SU-DHL-6 (cell line): ENCODE data around the gene FDX2.

Experiments
- H2AFZ ChIP-seq: fragments of 200-600 bp; sonication (generic); 2 replicates; pipeline ENCODE4 v1.6.1; 2014; ENCODE audit warnings: low read depth, mild to moderate bottlenecking, moderate library complexity, mixed read lengths, antibody characterized with exemption, low read length; ENCODE audit not compliant: severe bottlenecking
- H3F3A ChIP-seq: fragments of 200-600 bp; shearing (Covaris generic); 2 replicates; pipeline ENCODE4 v1.6.0; 2016; ENCODE audit warnings: antibody characterized with exemption, mild to moderate bottlenecking; ENCODE audit not compliant: insufficient read depth
- H3K27ac ChIP-seq: fragments of 200-600 bp; sonication (generic); 2 replicates; pipeline ENCODE4 v1.5.1; 2016; ENCODE audit warnings: low read depth, mild to moderate bottlenecking, low read length, moderate library complexity, mixed read lengths
- H3K27me3 ChIP-seq: fragments of 200-600 bp; sonication (generic), shearing (Covaris generic); 2 replicates; pipeline ENCODE4 v1.6.0; 2014; ENCODE audit warnings: mild to moderate bottlenecking, low read length
- H3K36me3 ChIP-seq: fragments of 200-600 bp; sonication (generic); 2 replicates; pipeline ENCODE4 v1.6.1; 2014; ENCODE audit warnings: mild to moderate bottlenecking, low read length, mixed read lengths
- H3K4me2 ChIP-seq: fragments of 300-600, 200-600 bp; shearing (Covaris generic), sonication (generic); 2 replicates; pipeline ENCODE4 v1.6.0; 2014; ENCODE audit warnings: low read length, low read depth, mild to moderate bottlenecking; ENCODE audit not compliant: poor library complexity, severe bottlenecking
- H3K4me3 ChIP-seq: fragments of 200-600 bp; sonication (generic); 2 replicates; pipeline ENCODE4 v1.5.1; 2014; ENCODE audit warnings: antibody characterized with exemption, low read length, mild to moderate bottlenecking, mixed read lengths; ENCODE audit not compliant: insufficient read depth, poor library complexity, severe bottlenecking
- H3K79me2 ChIP-seq: fragments of 200-600 bp; sonication (generic); 2 replicates; pipeline ENCODE4 v1.6.1; 2014; ENCODE audit warnings: mild to moderate bottlenecking, low read length, moderate library complexity; ENCODE audit not compliant: insufficient read depth
- H3K9ac ChIP-seq: fragments of 200-600 bp; sonication (generic); 2 replicates; pipeline ENCODE4 v1.7.0; 2014; ENCODE audit warnings: mild to moderate bottlenecking, low read length
- H3K9me2 ChIP-seq: fragments of 200-600 bp; sonication (generic); replicated peaks from 2 replicates; pipeline ENCODE4 v1.6.1; 2014; ENCODE audit warnings: low read length; ENCODE audit not compliant: insufficient read depth
- H3K9me3 ChIP-seq: fragments of 200-600 bp; sonication (generic); 2 replicates; pipeline ENCODE4 v1.6.1; 2014; ENCODE audit warnings: low read length, mixed read lengths; ENCODE audit not compliant: insufficient read depth
- H4K20me1 ChIP-seq: fragments of 200-600 bp; sonication (generic); 2 replicates; pipeline ENCODE4 v1.6.1; 2014; ENCODE audit warnings: low read depth, mild to moderate bottlenecking, antibody characterized with exemption, low read length, moderate library complexity, mixed read lengths
- EZH2phosphoT487 ChIP-seq: fragments of 200-600 bp; sonication (generic), shearing (Covaris generic); conservative IDR thresholded peaks from 2 replicates; pipeline ENCODE4 v1.6.1; 2018; ENCODE audit warnings: mild to moderate bottlenecking, antibody characterized with exemption, low read length, moderate library complexity, mixed read lengths
- TF ChIP-seq, protein P1 (sequence below): fragments of 200-600 bp; sonication (generic); IDR thresholded peaks from one replicate; pipeline ENCODE4 v1.5.1; 2017; ENCODE audit warnings: antibody characterized with exemption, mild to moderate bottlenecking, low read length, moderate library complexity; ENCODE audit not compliant: insufficient read depth, poor library complexity, severe bottlenecking

Gene FDX2

DNA sequence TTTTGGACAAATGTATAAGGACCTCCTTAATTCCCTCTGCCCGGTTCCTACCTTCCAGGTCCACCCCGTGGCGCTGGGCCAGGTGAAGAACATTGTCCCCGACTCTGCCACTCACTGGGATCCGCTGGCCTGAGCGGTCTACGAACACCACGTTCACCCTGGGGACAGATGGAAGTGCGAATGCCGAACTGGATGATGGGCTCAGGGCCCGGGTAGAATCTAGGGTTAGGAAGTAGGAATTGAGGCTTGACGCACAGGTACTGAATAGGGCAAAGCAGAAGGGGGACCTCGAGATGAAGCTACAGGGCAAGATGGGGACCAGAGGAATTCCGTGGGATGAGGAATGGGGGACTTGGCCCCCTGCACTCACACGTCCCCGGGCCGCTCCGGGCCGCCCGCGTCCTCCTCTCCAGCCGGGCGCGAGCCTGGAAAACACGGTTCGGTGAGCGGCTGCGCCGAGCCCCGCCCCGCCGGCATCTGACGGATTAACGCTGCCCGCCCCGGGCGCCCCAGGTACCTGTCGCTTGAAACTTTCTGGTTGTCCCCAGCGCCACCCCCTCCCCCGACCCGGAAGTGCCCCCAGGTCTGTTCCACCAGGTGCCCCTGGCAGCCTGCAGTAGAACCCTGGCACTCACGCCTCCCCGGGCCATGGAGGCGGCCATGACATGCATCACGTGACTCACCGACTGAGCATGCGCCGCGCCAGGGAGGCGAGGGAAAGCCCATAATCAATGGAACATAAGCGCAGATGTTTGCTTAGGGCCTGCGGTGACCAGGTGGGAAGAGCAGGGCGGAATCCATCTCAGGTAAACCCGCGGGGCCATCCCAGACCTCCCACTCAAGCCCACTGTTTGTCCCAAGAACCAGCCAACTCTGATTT is at the start of gene FDX2:
TSS of gene FDX2 (minus strand) at position 681 of the 880 bp plus-strand sequence. CDS start at position 662, 19 bp downstream.
- peak within 1 kb of the TSS; percentile 68 for H3K4me3 ChIP-seq
- H3K36me3 ChIP-seq, result no peaks in the 10 kb centered on the region
- peak within 1 kb of the TSS; percentile 61 for H3K4me2 ChIP-seq
- H3K27me3 ChIP-seq, result no peaks in the 10 kb centered on the region
- peak within 1 kb of the TSS; percentile 27 for H3K27ac ChIP-seq
- no peaks in the 10 kb centered on the region for H3K9me2 ChIP-seq
- H3K79me2 ChIP-seq, result no peaks in the 10 kb centered on the region
- H2AFZ ChIP-seq, result peak within 1 kb of the TSS; percentile 92
- no peaks in the 10 kb centered on the region for H3K9me3 ChIP-seq
- no peaks in the 10 kb centered on the region for H3F3A ChIP-seq
- H3K9ac ChIP-seq, result peak within 1 kb of the TSS; percentile 72
- H4K20me1 ChIP-seq, result no peaks in the 10 kb centered on the region
- TF ChIP-seq, protein P1, sequence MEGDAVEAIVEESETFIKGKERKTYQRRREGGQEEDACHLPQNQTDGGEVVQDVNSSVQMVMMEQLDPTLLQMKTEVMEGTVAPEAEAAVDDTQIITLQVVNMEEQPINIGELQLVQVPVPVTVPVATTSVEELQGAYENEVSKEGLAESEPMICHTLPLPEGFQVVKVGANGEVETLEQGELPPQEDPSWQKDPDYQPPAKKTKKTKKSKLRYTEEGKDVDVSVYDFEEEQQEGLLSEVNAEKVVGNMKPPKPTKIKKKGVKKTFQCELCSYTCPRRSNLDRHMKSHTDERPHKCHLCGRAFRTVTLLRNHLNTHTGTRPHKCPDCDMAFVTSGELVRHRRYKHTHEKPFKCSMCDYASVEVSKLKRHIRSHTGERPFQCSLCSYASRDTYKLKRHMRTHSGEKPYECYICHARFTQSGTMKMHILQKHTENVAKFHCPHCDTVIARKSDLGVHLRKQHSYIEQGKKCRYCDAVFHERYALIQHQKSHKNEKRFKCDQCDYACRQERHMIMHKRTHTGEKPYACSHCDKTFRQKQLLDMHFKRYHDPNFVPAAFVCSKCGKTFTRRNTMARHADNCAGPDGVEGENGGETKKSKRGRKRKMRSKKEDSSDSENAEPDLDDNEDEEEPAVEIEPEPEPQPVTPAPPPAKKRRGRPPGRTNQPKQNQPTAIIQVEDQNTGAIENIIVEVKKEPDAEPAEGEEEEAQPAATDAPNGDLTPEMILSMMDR, result no peak
- no peak for TF ChIP-seq EZH2phosphoT487

DNA sequence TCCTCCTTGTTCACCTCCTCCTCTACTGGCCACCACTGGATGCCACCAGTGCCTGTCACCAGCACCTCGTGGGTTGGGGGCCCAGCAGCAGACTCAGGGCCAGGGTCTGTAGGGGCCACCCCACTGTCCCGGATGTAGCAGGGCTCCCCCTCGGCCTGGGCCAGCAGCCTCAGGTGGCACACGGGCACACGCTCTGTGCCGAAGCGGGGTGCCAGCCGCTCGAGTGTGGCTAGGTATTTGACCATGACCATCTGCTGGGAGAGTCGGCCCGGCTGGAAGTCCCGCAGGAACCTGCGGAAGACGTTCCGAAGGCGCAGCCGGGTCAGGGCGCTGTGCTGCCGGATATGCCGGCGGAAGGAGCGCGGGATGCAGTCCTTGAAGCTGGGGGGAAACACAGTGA is 49.7 kb upstream of the FDX2 start:
- no peaks in the 10 kb centered on the region for H3K36me3 ChIP-seq
- H3K9me3 ChIP-seq, result no peaks in the 10 kb centered on the region
- H3K79me2 ChIP-seq, result no peaks in the 10 kb centered on the region
- TF ChIP-seq EZH2phosphoT487, result no peak
- TF ChIP-seq, protein P1, result no peak
- H3K9ac ChIP-seq, result no peak overlapping the region
- no peak overlapping the region for H3K27ac ChIP-seq
- H3F3A ChIP-seq, result no peaks in the 10 kb centered on the region
- no peak overlapping the region for H2AFZ ChIP-seq
- H3K27me3 ChIP-seq, result no peaks in the 10 kb centered on the region
- no peaks in the 10 kb centered on the region for H4K20me1 ChIP-seq
- no peak overlapping the region for H3K4me2 ChIP-seq
- H3K9me2 ChIP-seq, result no peaks in the 10 kb centered on the region
- H3K4me3 ChIP-seq, result no peak overlapping the region

DNA sequence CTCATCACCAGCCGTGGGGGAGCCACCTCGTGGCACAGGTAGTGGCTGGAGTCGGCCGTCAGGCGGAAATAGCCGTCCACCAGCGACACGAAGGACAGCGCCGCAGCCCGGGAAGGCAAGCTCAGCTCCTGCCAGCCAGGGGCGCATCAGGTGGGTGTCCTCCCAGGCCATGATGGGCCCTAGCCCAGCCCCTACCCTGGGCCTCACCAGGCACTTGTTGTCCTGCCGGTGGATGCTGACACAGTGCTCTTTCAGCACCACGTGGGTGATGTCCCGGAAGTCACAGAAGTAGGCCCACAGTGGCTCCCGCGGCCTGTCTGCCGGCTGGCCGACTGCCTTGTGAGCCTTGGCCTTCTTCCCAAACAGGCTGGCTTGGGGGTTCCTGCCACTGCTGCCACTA is 48.8 kb upstream of the FDX2 start:
- Histone ChIP-seq H3K27me3 (no peaks in the 10 kb centered on the region), H3K27ac (no peak overlapping the region), H4K20me1 (no peaks in the 10 kb centered on the region), H3K4me2 (no peak overlapping the region), H3K9ac (no peak overlapping the region), H3K9me3 (no peaks in the 10 kb centered on the region), H3K9me2 (no peaks in the 10 kb centered on the region), H3K79me2 (no peaks in the 10 kb centered on the region), H3K36me3 (no peaks in the 10 kb centered on the region), H3F3A (no peaks in the 10 kb centered on the region), H2AFZ (no peak overlapping the region), H3K4me3 (no peak overlapping the region)
- no peak for TF ChIP-seq EZH2phosphoT487
- TF ChIP-seq, protein P1, result no peak
